Measurements from ENCODE around the gene MNT.

Gene MNT

GRCh38 chr17:2387086-2388019 lies 13.5 kb downstream of the MNT start:
- H3K4me3 ChIP-seq (ENCODE audit: low read length), result no peak overlapping the region
- no peak for TF ChIP-seq ZNF274 (IDR thresholded peaks at IDR 0.05; ENCODE audit: low read depth, low read length)

- H3K4me3 ChIP-seq (ENCODE audit: low read length), result no peak overlapping the region
- no peak for TF ChIP-seq ZNF274 (IDR thresholded peaks at IDR 0.05; ENCODE audit: low read depth, low read length)
Measured at GRCh38 chr17:2386400-2387085, 14.3 kb downstream of the MNT start.

- no peak for TF ChIP-seq ZNF274 (IDR thresholded peaks at IDR 0.05; ENCODE audit: low read depth, low read length)
- no peak overlapping the region for H3K4me3 ChIP-seq (ENCODE audit: low read length)
Measured at GRCh38 chr17:2385240-2386210, 15.3 kb downstream of the MNT start.

- H3K4me3 ChIP-seq (ENCODE audit: low read length), result no peak overlapping the region
- no peak for TF ChIP-seq ZNF274 (IDR thresholded peaks at IDR 0.05; ENCODE audit: low read depth, low read length)
Measured at GRCh38 chr17:2384439-2385127, 16.3 kb downstream of the MNT start.

- no peak for TF ChIP-seq ZNF274 (IDR thresholded peaks at IDR 0.05; ENCODE audit: low read depth, low read length)
- no peak overlapping the region for H3K4me3 ChIP-seq (ENCODE audit: low read length)
Measured at GRCh38 chr17:2383628-2384167, 17.2 kb downstream of the MNT start.

GRCh38 chr17:2380950-2381649 lies 19.8 kb downstream of the MNT start:
- no peak overlapping the region for H3K4me3 ChIP-seq (ENCODE audit: low read length)
- TF ChIP-seq ZNF274 (IDR thresholded peaks at IDR 0.05; ENCODE audit: low read depth, low read length), result no peak

GRCh38 chr17:2380226-2380922 lies 20.5 kb downstream of the MNT start:
- no peak for TF ChIP-seq ZNF274 (IDR thresholded peaks at IDR 0.05; ENCODE audit: low read depth, low read length)

GRCh38 chr17:2379489-2380225 lies 21.2 kb downstream of the MNT start:
- H3K4me3 ChIP-seq (ENCODE audit: low read length), result no peak overlapping the region
- no peak for TF ChIP-seq ZNF274 (IDR thresholded peaks at IDR 0.05; ENCODE audit: low read depth, low read length)

More at GRCh38 chr17:2380226-2380922, 20.5 kb downstream of the MNT start:
- no peak overlapping the region for H3K4me3 ChIP-seq (ENCODE audit: low read length)

GRCh38 chr17:2378905-2379304 lies 22.0 kb downstream of the MNT start:
- no peak overlapping the region for H3K4me3 ChIP-seq (ENCODE audit: low read length)
- TF ChIP-seq ZNF274 (IDR thresholded peaks at IDR 0.05; ENCODE audit: low read depth, low read length), result no peak

- no peak for TF ChIP-seq ZNF274 (IDR thresholded peaks at IDR 0.05; ENCODE audit: low read depth, low read length)
- no peak overlapping the region for H3K4me3 ChIP-seq (ENCODE audit: low read length)
Measured at GRCh38 chr17:2377659-2378058, 23.2 kb downstream of the MNT start.

GRCh38 chr17:2376107-2376506 lies 24.8 kb downstream of the MNT start:
- TF ChIP-seq ZNF274 (IDR thresholded peaks at IDR 0.05; ENCODE audit: low read depth, low read length), result no peak
- H3K4me3 ChIP-seq (ENCODE audit: low read length), result no peak overlapping the region
